Activated B cell treated with CpG ODN at 0.5 μM for 24 hours (primary cell): Measurements from ENCODE around the gene IGSF8. TPM values are rescaled to one million over a fixed set of nuclear protein-coding genes. Genes with fewer than 3 reads are reported as not detected.
"Not testable (repeated sequence)": the region's sequence is repeated elsewhere in the genome, so short reads cannot be mapped to it uniquely, and the experiment has no call there.

Source experiments
- ATAC-seq: fragments of 200-7000 bp; cut with Tn5 transposase; one replicate; pipeline ENCODE4 v1.10.0; 2021; ENCODE audit warnings: low read depth, mild to moderate bottlenecking, moderate library complexity
- CTCF ChIA-PET: fragments of 350-600 bp; sonication (Branson Sonifier 250); formaldehyde crosslinking; loops from one replicate; lab custom pipeline; 2021; ENCODE audit warnings: antibody characterized with exemption; lab: Charles Lee
- POLR2A ChIA-PET: fragments of 350-600 bp; sonication (Branson Sonifier 250); formaldehyde crosslinking; loops from one replicate; lab custom pipeline; 2021; ENCODE audit warnings: antibody characterized with exemption; lab: Charles Lee
- DNase-seq: peaks from one replicate; pipeline ENCODE4 v3.0.0; 2022
- H3K27ac Mint-ChIP-seq: one replicate; pipeline ENCODE4 v1.8.0; 2020; ENCODE audit warnings: mixed read lengths
- H3K27me3 Mint-ChIP-seq: one replicate; pipeline ENCODE4 v1.8.0; 2021; ENCODE audit warnings: mixed read lengths
- H3K36me3 Mint-ChIP-seq: one replicate; pipeline ENCODE4 v1.8.0; 2021; ENCODE audit warnings: low read depth, mixed read lengths
- H3K4me1 Mint-ChIP-seq: one replicate; pipeline ENCODE4 v1.8.0; 2021; ENCODE audit warnings: mixed read lengths
- H3K4me3 Mint-ChIP-seq: one replicate; pipeline ENCODE4 v1.8.0; 2020; ENCODE audit warnings: mild to moderate bottlenecking, mixed read lengths
- H3K9me3 Mint-ChIP-seq: one replicate; pipeline ENCODE4 v1.8.0; 2020; ENCODE audit warnings: mixed read lengths
- intact Hi-C: fragments of 100-400 bp; cut with micrococcal nuclease; formaldehyde crosslinking; loops from one replicate; pipeline ENCODE4 v1.15.1; 2024
- total RNA-seq: library from RNA; stranded (reverse); gene quantifications from 2 replicates; pipeline ENCODE4 v1.2.3, GENCODE V29; 2022
- TF ChIP-seq, protein P1 (sequence below): fragments of 200-600 bp; IDR thresholded peaks from one replicate; pipeline ENCODE4 v1.8.0; 2022; ENCODE audit warnings: antibody characterized with exemption, mild to moderate bottlenecking

IGSF8 gene
- total RNA-seq, 1 donor from 2014 or later: 27.9 TPM

GRCh38 chr1:160129558-160129957, 31.1 kb upstream of the IGSF8 start:
- no peaks in the 10 kb centered on the region for H3K4me1 Mint-ChIP-seq
- intact Hi-C loops: no loop called here
- ATAC-seq: no peak
- no peaks in the 10 kb centered on the region for H3K36me3 Mint-ChIP-seq
- no peak overlapping the region for H3K27ac Mint-ChIP-seq
- ChIA-PET POLR2A (no interaction called here), CTCF (no interaction called here)
- DNase-seq: no peak
- TF ChIP-seq, protein P1, sequence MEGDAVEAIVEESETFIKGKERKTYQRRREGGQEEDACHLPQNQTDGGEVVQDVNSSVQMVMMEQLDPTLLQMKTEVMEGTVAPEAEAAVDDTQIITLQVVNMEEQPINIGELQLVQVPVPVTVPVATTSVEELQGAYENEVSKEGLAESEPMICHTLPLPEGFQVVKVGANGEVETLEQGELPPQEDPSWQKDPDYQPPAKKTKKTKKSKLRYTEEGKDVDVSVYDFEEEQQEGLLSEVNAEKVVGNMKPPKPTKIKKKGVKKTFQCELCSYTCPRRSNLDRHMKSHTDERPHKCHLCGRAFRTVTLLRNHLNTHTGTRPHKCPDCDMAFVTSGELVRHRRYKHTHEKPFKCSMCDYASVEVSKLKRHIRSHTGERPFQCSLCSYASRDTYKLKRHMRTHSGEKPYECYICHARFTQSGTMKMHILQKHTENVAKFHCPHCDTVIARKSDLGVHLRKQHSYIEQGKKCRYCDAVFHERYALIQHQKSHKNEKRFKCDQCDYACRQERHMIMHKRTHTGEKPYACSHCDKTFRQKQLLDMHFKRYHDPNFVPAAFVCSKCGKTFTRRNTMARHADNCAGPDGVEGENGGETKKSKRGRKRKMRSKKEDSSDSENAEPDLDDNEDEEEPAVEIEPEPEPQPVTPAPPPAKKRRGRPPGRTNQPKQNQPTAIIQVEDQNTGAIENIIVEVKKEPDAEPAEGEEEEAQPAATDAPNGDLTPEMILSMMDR: no peak
- no peak overlapping the region for H3K4me3 Mint-ChIP-seq
- H3K9me3 Mint-ChIP-seq: no peaks in the 10 kb centered on the region
- H3K27me3 Mint-ChIP-seq: peaks cover 9% of the 10 kb centered on the region

DNA sequence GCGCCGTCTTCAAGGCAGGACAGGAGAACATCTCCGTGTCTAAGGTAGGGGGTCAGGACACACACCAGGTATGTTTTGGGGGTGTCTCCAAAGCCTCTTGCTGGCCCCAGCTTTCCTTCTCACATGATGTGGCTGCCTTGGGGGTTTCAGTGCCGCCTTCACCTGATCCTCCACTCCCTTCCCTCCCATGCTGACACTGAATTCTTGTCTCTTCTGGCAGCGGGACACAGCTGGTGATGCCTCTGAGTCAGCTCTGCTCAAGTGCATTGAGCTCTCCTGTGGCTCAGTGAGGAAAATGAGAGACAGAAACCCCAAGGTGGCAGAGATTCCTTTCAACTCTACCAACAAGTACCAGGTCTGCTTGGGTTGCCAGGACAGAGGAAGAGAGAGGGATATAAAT, 30.6 kb upstream of the IGSF8 start:
- DNase-seq (no peak), ATAC-seq (no peak)
- peaks cover 9% of the 10 kb centered on the region for H3K27me3 Mint-ChIP-seq
- no peak overlapping the region for H3K27ac Mint-ChIP-seq
- no peaks in the 10 kb centered on the region for H3K36me3 Mint-ChIP-seq
- ChIA-PET CTCF (no interaction called here), POLR2A (no interaction called here)
- TF ChIP-seq, protein P1: no peak
- H3K4me1 Mint-ChIP-seq: no peaks in the 10 kb centered on the region
- no peak overlapping the region for H3K4me3 Mint-ChIP-seq
- no peaks in the 10 kb centered on the region for H3K9me3 Mint-ChIP-seq
- intact Hi-C loops: no loop called here

DNA sequence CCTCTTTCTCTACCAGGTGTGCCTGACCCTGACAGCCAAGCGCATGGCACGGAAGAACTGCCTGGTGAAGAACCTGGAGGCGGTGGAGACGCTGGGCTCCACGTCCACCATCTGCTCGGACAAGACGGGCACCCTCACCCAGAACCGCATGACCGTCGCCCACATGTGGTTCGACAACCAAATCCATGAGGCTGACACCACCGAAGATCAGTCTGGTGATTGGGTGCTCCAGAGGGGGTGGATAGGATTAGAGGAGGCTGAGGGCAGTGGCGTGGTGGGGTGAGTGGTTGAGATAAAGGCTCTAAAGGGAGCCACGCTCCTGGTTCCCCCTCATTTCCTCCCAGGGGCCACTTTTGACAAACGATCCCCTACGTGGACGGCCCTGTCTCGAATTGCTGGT, 30.2 kb upstream of the IGSF8 start:
- Mint-ChIP-seq H3K4me1 (no peaks in the 10 kb centered on the region), H3K4me3 (no peak overlapping the region), H3K27ac (no peak overlapping the region), H3K27me3 (peaks cover 9% of the 10 kb centered on the region), H3K9me3 (no peaks in the 10 kb centered on the region), H3K36me3 (no peaks in the 10 kb centered on the region)
- TF ChIP-seq, protein P1: no peak
- CTCF ChIA-PET: no interaction called here
- POLR2A ChIA-PET: no interaction called here
- ATAC-seq (no peak), DNase-seq (no peak)
- intact Hi-C loops: no loop called here

DNA sequence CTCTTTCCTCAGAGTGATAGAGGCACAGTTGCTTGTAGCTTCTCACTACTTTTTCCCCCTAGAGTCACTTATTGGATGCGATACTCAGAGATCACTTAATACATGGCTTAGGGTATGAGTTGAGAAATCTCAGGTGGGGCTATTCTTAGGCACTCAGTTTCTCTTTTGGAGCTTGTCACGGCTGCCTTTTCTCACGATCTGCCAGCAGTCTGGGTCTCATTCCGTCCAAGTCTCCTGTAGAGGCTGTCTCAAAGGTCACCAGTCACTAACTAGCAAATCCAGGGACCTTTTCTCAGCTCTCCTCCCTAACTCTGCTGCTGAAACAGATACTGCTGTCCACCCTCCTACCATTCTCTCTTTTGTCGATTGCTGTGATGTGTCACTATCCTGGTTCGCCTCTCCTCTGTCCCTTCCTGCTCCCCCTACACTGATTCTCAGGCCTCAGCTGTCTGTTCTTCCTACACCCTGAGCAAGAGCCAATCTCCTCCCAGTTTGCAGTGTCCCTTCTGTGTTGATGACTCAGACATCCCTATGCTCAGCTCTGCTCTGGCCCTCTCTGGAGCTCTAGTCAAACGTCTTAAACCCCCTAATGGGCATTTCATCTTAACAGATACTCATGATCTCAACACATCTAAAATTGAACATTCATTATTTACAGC, 29.6 kb upstream of the IGSF8 start:
- CTCF ChIA-PET: no interaction called here
- Mint-ChIP-seq H3K4me3 (no peak overlapping the region), H3K27me3 (peaks cover 9% of the 10 kb centered on the region), H3K4me1 (no peaks in the 10 kb centered on the region), H3K9me3 (no peaks in the 10 kb centered on the region), H3K27ac (no peak overlapping the region), H3K36me3 (no peaks in the 10 kb centered on the region)
- POLR2A ChIA-PET: no interaction called here
- intact Hi-C loops: no loop called here
- ATAC-seq (no peak), DNase-seq (no peak)
- TF ChIP-seq, protein P1: no peak

GRCh38 chr1:160127381-160127780, 29.0 kb upstream of the IGSF8 start:
- POLR2A ChIA-PET: no interaction called here
- peaks cover 9% of the 10 kb centered on the region for H3K27me3 Mint-ChIP-seq
- CTCF ChIA-PET: no interaction called here
- H3K9me3 Mint-ChIP-seq: no peaks in the 10 kb centered on the region
- no peaks in the 10 kb centered on the region for H3K36me3 Mint-ChIP-seq
- no peak for ATAC-seq
- TF ChIP-seq, protein P1: no peak
- no peak overlapping the region for H3K4me3 Mint-ChIP-seq
- H3K27ac Mint-ChIP-seq: no peak overlapping the region
- H3K4me1 Mint-ChIP-seq: no peaks in the 10 kb centered on the region
- DNase-seq: no peak
- intact Hi-C loops: no loop called here

DNA sequence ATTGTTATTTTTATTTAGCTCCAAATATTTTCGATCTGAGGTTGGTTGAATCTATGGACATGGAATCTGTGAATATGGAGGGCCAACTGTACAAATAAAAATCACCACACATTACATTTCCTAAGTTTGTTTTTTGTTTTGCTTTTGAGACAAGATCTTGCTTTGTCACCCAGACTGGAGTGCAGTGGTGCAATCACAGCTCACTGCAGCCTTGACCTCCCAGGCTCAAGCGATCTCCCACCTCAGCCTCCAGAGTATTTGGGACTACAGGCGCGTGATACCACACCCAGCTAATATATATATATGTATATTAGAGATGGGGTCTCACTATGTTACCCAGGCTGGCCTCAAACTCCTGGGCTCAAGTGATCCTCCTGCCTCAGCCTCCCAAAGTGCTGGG, 27.9 kb upstream of the IGSF8 start:
- H3K27ac Mint-ChIP-seq, H3K27me3 Mint-ChIP-seq, intact Hi-C loops, H3K4me1 Mint-ChIP-seq, H3K36me3 Mint-ChIP-seq, DNase-seq, ATAC-seq, POLR2A ChIA-PET, CTCF ChIA-PET, H3K4me3 Mint-ChIP-seq, H3K9me3 Mint-ChIP-seq: not testable (repeated sequence)
